ENCODE data around the gene ABCG1. TPM values are rescaled to one million over a fixed set of nuclear protein-coding genes. Genes with fewer than 3 reads are reported as not detected.

The ABCG1 gene
- total and polyA plus RNA-seq, 11 donors = 3.3 to 25.3 (median 13.5) TPM

- 79 to 86% (median 82%) methylated on average over 15 of the region's 15 CpGs for WGBS, 4 donors
- DNase-seq = no peak
- no peak for ATAC-seq
- TF ChIP-seq POLR2A (IDR thresholded peaks at IDR 0.05) = no peak
- TF ChIP-seq CTCF (IDR thresholded peaks at IDR 0.05) = no peak
- Histone ChIP-seq H3K4me3 (no peak overlapping the region), H3K4me1 (peaks cover 0 to 22% (median 11%) of the 10 kb centered on the region in 12 donors), H3K27ac (no peak overlapping the region), H3K9me3 (no peaks in the 10 kb centered on the region), H3K27me3 (no peaks in the 10 kb centered on the region), H3K36me3 (peaks cover 0 to 38% (median 21%) of the 10 kb centered on the region in 9 donors)
- intact Hi-C loops (cut with DNase I) = loop anchor here in 1 of 10 donors (5.0 kb wide), 1 partner anchor 34 kb away; no protein-coding TSS in a partner anchor
These were observed 76.9 kb downstream of the ABCG1 start for GRCh38 chr21:42295845-42296244.

GRCh38 chr21:42296501-42296900 is 77.6 kb downstream of the ABCG1 start:
- DNase-seq (no peak), ATAC-seq (no peak)
- intact Hi-C loops (cut with DNase I) = loop anchor here in 1 of 10 donors (5.0 kb wide), 1 partner anchor 34 kb away; no protein-coding TSS in a partner anchor
- Histone ChIP-seq H3K27ac (no peak overlapping the region), H3K9me3 (no peaks in the 10 kb centered on the region), H3K4me3 (no peak overlapping the region), H3K36me3 (peaks cover 0 to 33% (median 18%) of the 10 kb centered on the region in 9 donors), H3K27me3 (no peaks in the 10 kb centered on the region), H3K4me1 (peaks cover 0 to 27% (median 13%) of the 10 kb centered on the region in 12 donors)
- 82 to 99% (median 91%) methylated on average over 7 of the region's 7 CpGs for WGBS, 4 donors
- TF ChIP-seq CTCF (IDR thresholded peaks at IDR 0.05) = no peak
- no peak for TF ChIP-seq POLR2A (IDR thresholded peaks at IDR 0.05)

- ATAC-seq (no peak), DNase-seq (no peak)
- WGBS, 4 donors = 86 to 93% (median 89%) methylated on average over 9 of the region's 9 CpGs
- Histone ChIP-seq H3K9me3 (no peaks in the 10 kb centered on the region), H3K4me1 (peaks cover 0 to 35% (median 19%) of the 10 kb centered on the region in 12 donors), H3K27ac (no peak overlapping the region), H3K4me3 (no peak overlapping the region), H3K36me3 (peaks cover 0 to 24% (median 9%) of the 10 kb centered on the region in 9 donors), H3K27me3 (no peaks in the 10 kb centered on the region)
- no peak for TF ChIP-seq CTCF (IDR thresholded peaks at IDR 0.05)
- TF ChIP-seq POLR2A (IDR thresholded peaks at IDR 0.05) = no peak
- intact Hi-C loops (cut with DNase I) = loop anchor here in 1 of 10 donors (5.0 kb wide), 1 partner anchor 35 kb away; no protein-coding TSS in a partner anchor
These were observed 78.4 kb downstream of the ABCG1 start for GRCh38 chr21:42297377-42297776.

- peak overlapping the region in 4 of 12 donors; percentile 53 to 90 (median 81) for H3K27ac ChIP-seq
- H3K9me3 ChIP-seq = no peaks in the 10 kb centered on the region
These were observed 79.3 kb downstream of the ABCG1 start for GRCh38 chr21:42298237-42298636.

More at GRCh38 chr21:42298237-42298636, 79.3 kb downstream of the ABCG1 start:
- DNase-seq = no peak
- Histone ChIP-seq H3K4me3 (no peak overlapping the region), H3K27me3 (no peaks in the 10 kb centered on the region), H3K4me1 (peaks cover 0 to 41% (median 19%) of the 10 kb centered on the region in 12 donors), H3K36me3 (peaks cover 0 to 24% (median 9%) of the 10 kb centered on the region in 9 donors)
- no peak for TF ChIP-seq POLR2A (IDR thresholded peaks at IDR 0.05)
- no peak for TF ChIP-seq CTCF (IDR thresholded peaks at IDR 0.05)
- intact Hi-C loops (cut with DNase I) = loop anchor here in 1 of 10 donors (5.0 kb wide), 1 partner anchor 36 kb away; no protein-coding TSS in a partner anchor
- 76 to 81% (median 80%) methylated on average over 6 of the region's 6 CpGs for WGBS, 4 donors
- ATAC-seq = no peak

Data from heart left ventricle (tissue), 16 donors.